MM.1S (cell line): ENCODE results near the gene GRP.

Experiments used
- DNase-seq: peaks from one replicate; pipeline ENCODE4 v3.0.0-alpha.2; 2015
- H2AFZ ChIP-seq: fragments of 300-600 bp; sonication (generic); 2 replicates; pipeline ENCODE4 v1.6.0; 2016; ENCODE audit warnings: antibody characterized with exemption, low read length
- H3F3A ChIP-seq: fragments of 300-600 bp; sonication (generic); 2 replicates; pipeline ENCODE4 v1.6.1; 2016; ENCODE audit warnings: mild to moderate bottlenecking, antibody characterized with exemption, low read length, moderate library complexity, mixed read lengths; ENCODE audit not compliant: insufficient read depth
- H3K27ac ChIP-seq: fragments of 300-600 bp; sonication (generic); 2 replicates; pipeline ENCODE4 v1.5.1; 2016; ENCODE audit warnings: mild to moderate bottlenecking, low read length
- H3K27me3 ChIP-seq: fragments of 300-600 bp; sonication (generic); replicated peaks from 2 replicates; pipeline ENCODE4 v1.6.0; 2016; ENCODE audit warnings: low read length; ENCODE audit not compliant: insufficient read depth
- H3K36me3 ChIP-seq: fragments of 300-600 bp; sonication (generic); replicated peaks from 2 replicates; pipeline ENCODE4 v1.6.1; 2016; ENCODE audit warnings: mild to moderate bottlenecking, low read length, mixed read lengths; ENCODE audit not compliant: insufficient read depth
- H3K4me1 ChIP-seq: fragments of 300-600 bp; sonication (generic); 2 replicates; pipeline ENCODE4 v1.6.1; 2016; ENCODE audit warnings: low read length, mixed read lengths
- H3K4me2 ChIP-seq: fragments of 300-600 bp; sonication (generic); 2 replicates; pipeline ENCODE4 v1.6.0; 2016; ENCODE audit warnings: low read depth, low read length
- H3K4me3 ChIP-seq: fragments of 300-600 bp; sonication (generic); 2 replicates; pipeline ENCODE4 v1.5.1; 2016; ENCODE audit warnings: low read length, mixed read lengths
- H3K79me2 ChIP-seq: fragments of 300-600 bp; sonication (generic); 2 replicates; pipeline ENCODE4 v1.6.1; 2016; ENCODE audit warnings: mixed run types, low read length, mixed read lengths
- H3K9ac ChIP-seq: fragments of 300-600 bp; sonication (generic); 2 replicates; pipeline ENCODE4 v1.6.1; 2016; ENCODE audit warnings: low read length, mixed read lengths
- H3K9me2 ChIP-seq: fragments of 300-600 bp; sonication (generic); replicated peaks from 2 replicates; pipeline ENCODE4 v1.6.1; 2016; ENCODE audit warnings: mild to moderate bottlenecking, low read length, mixed read lengths; ENCODE audit not compliant: insufficient read depth
- H3K9me3 ChIP-seq: fragments of 300-600 bp; sonication (generic); replicated peaks from 2 replicates; pipeline ENCODE4 v1.6.1; 2016; ENCODE audit warnings: mild to moderate bottlenecking, low read length, mixed read lengths; ENCODE audit not compliant: insufficient read depth
- H4K20me1 ChIP-seq: fragments of 300-600 bp; sonication (generic); 2 replicates; pipeline ENCODE4 v1.6.1; 2016; ENCODE audit warnings: mild to moderate bottlenecking, low read length, moderate library complexity, mixed read lengths; ENCODE audit not compliant: insufficient read depth
- EZH2 ChIP-seq: fragments of 300-600 bp; sonication (generic); optimal IDR thresholded peaks from 2 replicates; pipeline ENCODE3; 2017; ENCODE audit warnings: low read depth, mild to moderate bottlenecking, antibody characterized with exemption, low read length, mixed read lengths
- EZH2phosphoT487 ChIP-seq: fragments of 300-600 bp; sonication (generic); IDR thresholded peaks from 2 replicates; pipeline ENCODE4 v1.6.1; 2018; ENCODE audit warnings: antibody characterized with exemption, low read length
- TF ChIP-seq, protein P1 (sequence below): fragments of 300-600 bp; sonication (generic); IDR thresholded peaks from 2 replicates; pipeline ENCODE4 v1.5.1; 2016; ENCODE audit warnings: antibody characterized with exemption, low read length, mixed read lengths

The GRP gene

DNA sequence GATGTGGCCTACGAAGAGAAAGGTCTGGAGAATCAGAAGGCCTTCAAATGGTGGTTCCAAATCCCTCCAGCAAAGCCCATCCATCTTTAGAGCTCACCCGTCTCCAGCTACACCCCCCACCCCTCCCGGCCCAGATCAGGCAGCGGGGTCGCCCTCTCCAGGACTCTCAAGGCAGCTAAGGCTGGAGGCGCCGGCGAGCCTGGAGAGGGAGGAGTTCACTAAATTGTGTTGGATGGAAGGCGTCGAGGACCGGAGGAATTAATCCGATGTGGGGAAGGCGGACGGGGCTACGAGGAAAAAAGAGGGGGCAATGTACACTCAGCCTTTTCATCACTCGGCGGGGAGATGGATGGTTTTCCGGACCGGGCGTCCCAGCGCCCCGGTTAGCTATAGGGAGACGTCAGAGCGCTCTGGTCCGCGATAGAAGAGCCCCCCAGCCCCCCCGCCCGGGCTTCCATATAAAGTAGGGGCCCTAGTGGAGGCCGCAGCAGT lies at the start of gene GRP:
GRP (plus strand) TSS at position 487 of the 492 bp plus-strand sequence. CDS start 108 bp downstream, outside the sequence.
- Histone ChIP-seq H3K4me1 (no peaks in the 10 kb centered on the region), H4K20me1 (no peaks in the 10 kb centered on the region), H3K79me2 (no peaks in the 10 kb centered on the region), H3K4me2 (no peak within 1 kb of the TSS), H3K9ac (no peak within 1 kb of the TSS), H2AFZ (no peak within 1 kb of the TSS), H3K9me3 (no peaks in the 10 kb centered on the region), H3K27me3 (no peaks in the 10 kb centered on the region), H3K4me3 (no peak within 1 kb of the TSS), H3K9me2 (no peaks in the 10 kb centered on the region), H3K27ac (no peak within 1 kb of the TSS), H3K36me3 (no peaks in the 10 kb centered on the region), H3F3A (no peaks in the 10 kb centered on the region)
- no peak for TF ChIP-seq EZH2
- no peak for DNase-seq

DNA sequence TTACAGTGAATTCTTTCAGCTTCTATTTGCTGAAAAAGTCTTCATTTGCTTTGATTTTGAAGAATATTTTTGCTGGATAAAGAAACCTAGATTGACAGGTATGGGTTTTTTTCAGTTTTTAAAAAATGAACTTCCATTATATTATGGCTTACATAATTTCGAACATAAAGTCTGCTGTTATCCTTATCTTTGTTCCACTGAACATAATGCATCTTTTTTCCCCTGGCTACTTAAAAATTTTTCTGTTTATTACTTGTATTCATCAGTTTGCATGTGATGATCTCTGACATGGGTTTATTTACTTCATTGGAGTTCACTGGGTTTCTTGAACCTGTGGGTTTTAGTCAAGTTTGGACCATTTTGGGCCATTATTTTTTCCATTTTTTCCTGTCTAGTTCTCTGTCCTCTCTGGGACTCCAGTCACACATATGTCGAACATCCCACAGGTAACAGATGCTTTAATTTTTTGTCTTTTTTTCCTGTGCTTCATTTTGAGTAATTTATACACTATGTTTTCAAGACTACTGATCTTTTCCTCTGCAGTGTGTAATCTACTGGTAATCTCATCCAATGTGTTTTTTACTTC lies 47.2 kb upstream of the GRP start:
- no peak for TF ChIP-seq EZH2phosphoT487
- TF ChIP-seq, protein P1, sequence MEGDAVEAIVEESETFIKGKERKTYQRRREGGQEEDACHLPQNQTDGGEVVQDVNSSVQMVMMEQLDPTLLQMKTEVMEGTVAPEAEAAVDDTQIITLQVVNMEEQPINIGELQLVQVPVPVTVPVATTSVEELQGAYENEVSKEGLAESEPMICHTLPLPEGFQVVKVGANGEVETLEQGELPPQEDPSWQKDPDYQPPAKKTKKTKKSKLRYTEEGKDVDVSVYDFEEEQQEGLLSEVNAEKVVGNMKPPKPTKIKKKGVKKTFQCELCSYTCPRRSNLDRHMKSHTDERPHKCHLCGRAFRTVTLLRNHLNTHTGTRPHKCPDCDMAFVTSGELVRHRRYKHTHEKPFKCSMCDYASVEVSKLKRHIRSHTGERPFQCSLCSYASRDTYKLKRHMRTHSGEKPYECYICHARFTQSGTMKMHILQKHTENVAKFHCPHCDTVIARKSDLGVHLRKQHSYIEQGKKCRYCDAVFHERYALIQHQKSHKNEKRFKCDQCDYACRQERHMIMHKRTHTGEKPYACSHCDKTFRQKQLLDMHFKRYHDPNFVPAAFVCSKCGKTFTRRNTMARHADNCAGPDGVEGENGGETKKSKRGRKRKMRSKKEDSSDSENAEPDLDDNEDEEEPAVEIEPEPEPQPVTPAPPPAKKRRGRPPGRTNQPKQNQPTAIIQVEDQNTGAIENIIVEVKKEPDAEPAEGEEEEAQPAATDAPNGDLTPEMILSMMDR: no peak
- no peak for TF ChIP-seq EZH2
- Histone ChIP-seq H3K4me3 (no peak overlapping the region), H3K4me1 (no peaks in the 10 kb centered on the region), H3K9me2 (no peaks in the 10 kb centered on the region), H3K36me3 (no peaks in the 10 kb centered on the region), H3F3A (no peaks in the 10 kb centered on the region), H3K27ac (no peak overlapping the region), H3K4me2 (no peak overlapping the region), H3K9me3 (no peaks in the 10 kb centered on the region), H3K79me2 (no peaks in the 10 kb centered on the region), H4K20me1 (no peaks in the 10 kb centered on the region), H3K9ac (no peak overlapping the region), H3K27me3 (no peaks in the 10 kb centered on the region), H2AFZ (no peak overlapping the region)
- no peak for DNase-seq

DNA sequence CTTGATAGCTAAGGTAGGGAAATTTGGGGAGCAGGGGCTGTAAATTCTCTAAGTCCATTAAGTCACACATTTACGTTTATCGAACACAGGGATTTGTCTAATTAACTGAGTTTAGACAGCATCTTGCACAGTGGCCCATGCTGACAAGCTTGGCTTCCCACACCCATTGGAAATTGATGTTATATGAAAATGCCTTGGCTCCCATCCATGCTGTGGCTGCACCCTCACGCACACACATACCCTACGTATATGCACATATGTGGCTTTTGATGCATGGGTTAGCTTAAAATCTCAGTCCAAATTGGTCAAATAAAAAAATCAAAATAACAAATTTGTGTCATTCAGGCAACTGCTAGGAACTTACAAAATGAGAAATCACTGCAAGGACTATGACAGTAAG lies 42.5 kb upstream of the GRP start:
- TF ChIP-seq, protein P1: no peak
- TF ChIP-seq EZH2phosphoT487: no peak
- no peaks in the 10 kb centered on the region for H3K9me3 ChIP-seq
- no peak overlapping the region for H3K27ac ChIP-seq
- no peaks in the 10 kb centered on the region for H3K79me2 ChIP-seq
- H3K4me2 ChIP-seq: no peak overlapping the region
- DNase-seq: no peak
- no peaks in the 10 kb centered on the region for H3F3A ChIP-seq
- no peak overlapping the region for H3K9ac ChIP-seq
- no peaks in the 10 kb centered on the region for H3K36me3 ChIP-seq
- H3K4me3 ChIP-seq: no peak overlapping the region
- H3K9me2 ChIP-seq: no peaks in the 10 kb centered on the region
- H3K27me3 ChIP-seq: no peaks in the 10 kb centered on the region
- H3K4me1 ChIP-seq: no peaks in the 10 kb centered on the region
- H2AFZ ChIP-seq: no peak overlapping the region
- no peaks in the 10 kb centered on the region for H4K20me1 ChIP-seq

DNA sequence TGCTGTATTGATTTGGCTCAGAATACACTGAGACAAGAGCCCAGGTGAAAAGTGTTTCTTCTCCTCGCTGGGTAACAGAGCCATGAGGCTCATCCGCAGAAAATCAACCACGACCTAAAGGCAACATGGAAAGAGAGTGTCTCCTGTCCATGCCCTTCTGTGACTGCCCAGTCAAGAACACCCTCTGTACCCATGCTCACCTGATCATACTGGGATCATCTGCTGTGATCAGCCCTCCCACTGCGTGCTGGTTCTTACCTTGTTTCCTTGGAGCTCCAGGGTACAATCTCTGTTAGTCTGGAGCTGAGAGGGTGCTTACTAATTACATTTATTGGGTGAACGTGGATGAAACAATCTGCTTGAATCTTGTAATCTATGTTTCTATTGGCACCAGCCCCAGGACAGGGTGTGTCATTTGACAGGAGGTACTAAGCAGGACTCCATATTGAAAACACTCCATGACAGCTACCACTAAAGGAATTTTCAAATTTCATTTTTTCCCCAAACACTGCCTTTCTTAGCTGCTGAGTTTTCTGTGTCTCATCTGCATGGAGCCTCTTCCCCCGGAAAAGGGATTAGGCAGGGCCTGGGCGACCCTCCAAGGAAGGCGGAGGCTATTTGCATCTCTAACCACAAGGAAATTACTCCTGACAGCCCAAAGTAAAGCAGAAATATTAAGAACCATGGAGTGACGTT lies 39.7 kb upstream of the GRP start:
- Histone ChIP-seq H3K4me1 (no peaks in the 10 kb centered on the region), H3K4me2 (no peak overlapping the region), H3F3A (no peaks in the 10 kb centered on the region), H3K36me3 (no peaks in the 10 kb centered on the region), H3K4me3 (no peak overlapping the region), H4K20me1 (no peaks in the 10 kb centered on the region), H2AFZ (no peak overlapping the region), H3K27ac (no peak overlapping the region), H3K9ac (no peak overlapping the region), H3K27me3 (no peaks in the 10 kb centered on the region), H3K9me3 (no peaks in the 10 kb centered on the region), H3K9me2 (no peaks in the 10 kb centered on the region), H3K79me2 (no peaks in the 10 kb centered on the region)
- no peak for TF ChIP-seq EZH2
- no peak for TF ChIP-seq EZH2phosphoT487
- TF ChIP-seq, protein P1: no peak
- DNase-seq: no peak
